ENCODE measurements around the gene NPR3. TPM values are rescaled to one million over a fixed set of nuclear protein-coding genes. Genes with fewer than 3 reads are reported as not detected.

NPR3 gene
- polyA plus RNA-seq, 1 donor (not counting 4 experiments of a cell fraction or from before 2014, with no cell fraction given), result 0.12 TPM

- H3K4me1 ChIP-seq (ENCODE audit: control insufficient read depth, extremely low read depth, insufficient read depth, low read length), result no peaks in the 10 kb centered on the region
- dilution Hi-C loops (cut with MboI; ENCODE audit: extremely low pct_ligation_motif_present, low sequenced_read_pairs), result no loop called here
- no peak for DNase-seq (ENCODE audit: low read depth, low spot score)
- no peaks in the 10 kb centered on the region for H3K27me3 ChIP-seq (ENCODE audit: control insufficient read depth, extremely low read depth, insufficient read depth, low read length)
- H3K9ac ChIP-seq (ENCODE audit: control insufficient read depth, extremely low read depth, insufficient read depth, low read length), result no peak overlapping the region
- no peaks in the 10 kb centered on the region for H3K9me3 ChIP-seq (ENCODE audit: control insufficient read depth, low read depth, low read length)
- H3K36me3 ChIP-seq (ENCODE audit: control insufficient read depth in 2 of 2, extremely low read depth in 1 of 2, insufficient read depth in 2 of 2, low read length in 2 of 2), result no peaks in the 10 kb centered on the region
- H3K4me2 ChIP-seq (ENCODE audit: control insufficient read depth, extremely low read depth, insufficient read depth, low read depth, low read length), result no peak overlapping the region
- H3K79me2 ChIP-seq (ENCODE audit: control insufficient read depth, insufficient read depth, low read length), result no peaks in the 10 kb centered on the region
- no peak for TF ChIP-seq CTCF (optimal IDR thresholded peaks at IDR 0.05 in 1 of 3, IDR thresholded peaks at IDR 0.05 in 1 of 3, conservative IDR thresholded peaks at IDR 0.05 in 1 of 3; ENCODE audit: extremely low read depth in 1 of 3, insufficient read depth in 2 of 3, low read length in 3 of 3)
- TF ChIP-seq EZH2 (IDR thresholded peaks at IDR 0.05; ENCODE audit: low read length), result no peak
- H3K4me3 ChIP-seq (ENCODE audit: control insufficient read depth in 2 of 3, extremely low read depth in 1 of 3, insufficient read depth in 2 of 3, low read depth in 1 of 3, low read length in 3 of 3), result no peak overlapping the region
- H3K9me1 ChIP-seq (ENCODE audit: control insufficient read depth, extremely low read depth, insufficient read depth, low read length), result no peaks in the 10 kb centered on the region
- H2AFZ ChIP-seq (ENCODE audit: control insufficient read depth, low read length), result no peak overlapping the region
- FAIRE-seq, result no peak
- no peak overlapping the region for H3K27ac ChIP-seq (ENCODE audit: control insufficient read depth, insufficient read depth, low read length)
- no peaks in the 10 kb centered on the region for H4K20me1 ChIP-seq (ENCODE audit: control insufficient read depth, extremely low read depth, insufficient read depth, low read length)
Observed at GRCh38 chr5:32812399-32812798, 101.3 kb downstream of the NPR3 start.

- Histone ChIP-seq H4K20me1 (ENCODE audit: control insufficient read depth, extremely low read depth, insufficient read depth, low read length) (no peaks in the 10 kb centered on the region), H3K4me1 (ENCODE audit: control insufficient read depth, extremely low read depth, insufficient read depth, low read length) (no peaks in the 10 kb centered on the region), H3K27me3 (ENCODE audit: control insufficient read depth, extremely low read depth, insufficient read depth, low read length) (no peaks in the 10 kb centered on the region), H3K4me3 (ENCODE audit: control insufficient read depth in 2 of 3, extremely low read depth in 1 of 3, insufficient read depth in 2 of 3, low read depth in 1 of 3, low read length in 3 of 3) (no peak overlapping the region), H3K27ac (ENCODE audit: control insufficient read depth, insufficient read depth, low read length) (no peak overlapping the region), H3K9me3 (ENCODE audit: control insufficient read depth, low read depth, low read length) (no peaks in the 10 kb centered on the region), H3K79me2 (ENCODE audit: control insufficient read depth, insufficient read depth, low read length) (no peaks in the 10 kb centered on the region), H3K9ac (ENCODE audit: control insufficient read depth, extremely low read depth, insufficient read depth, low read length) (no peak overlapping the region), H3K36me3 (ENCODE audit: control insufficient read depth in 2 of 2, extremely low read depth in 1 of 2, insufficient read depth in 2 of 2, low read length in 2 of 2) (no peaks in the 10 kb centered on the region), H2AFZ (ENCODE audit: control insufficient read depth, low read length) (no peak overlapping the region), H3K4me2 (ENCODE audit: control insufficient read depth, extremely low read depth, insufficient read depth, low read depth, low read length) (no peak overlapping the region), H3K9me1 (ENCODE audit: control insufficient read depth, extremely low read depth, insufficient read depth, low read length) (no peaks in the 10 kb centered on the region)
- DNase-seq (ENCODE audit: low read depth, low spot score) (no peak), FAIRE-seq (no peak)
- TF ChIP-seq CTCF (optimal IDR thresholded peaks at IDR 0.05 in 1 of 3, IDR thresholded peaks at IDR 0.05 in 1 of 3, conservative IDR thresholded peaks at IDR 0.05 in 1 of 3; ENCODE audit: extremely low read depth in 1 of 3, insufficient read depth in 2 of 3, low read length in 3 of 3) (no peak), EZH2 (IDR thresholded peaks at IDR 0.05; ENCODE audit: low read length) (no peak)
- dilution Hi-C loops (cut with MboI; ENCODE audit: extremely low pct_ligation_motif_present, low sequenced_read_pairs), result no loop called here
Observed at GRCh38 chr5:32814141-32814540, 103.0 kb downstream of the NPR3 start.

All from keratinocyte (primary cell).